KMS-11 (cell line): ENCODE data around the gene CSK.

ENCODE experiments used
- H2AFZ ChIP-seq: fragments of 200-600 bp; sonication (generic); 2 replicates; pipeline ENCODE4 v1.6.1; 2016; ENCODE audit warnings: antibody characterized with exemption, mixed run types, low read depth
- H3K27ac ChIP-seq: fragments of 200-600 bp; sonication (generic); 2 replicates; pipeline ENCODE4 v1.6.1; 2016; ENCODE audit warnings: mild to moderate bottlenecking, mixed run types
- H3K27me3 ChIP-seq: fragments of 200-600 bp; sonication (generic); 2 replicates; pipeline ENCODE4 v1.6.1; 2017; ENCODE audit warnings: mild to moderate bottlenecking, low read depth, mixed run types, moderate library complexity; ENCODE audit not compliant: insufficient read depth
- H3K36me3 ChIP-seq: fragments of 200-600 bp; sonication (generic); 2 replicates; pipeline ENCODE4 v1.6.1; 2017; ENCODE audit warnings: mild to moderate bottlenecking, mixed run types; ENCODE audit not compliant: insufficient read depth
- H3K4me1 ChIP-seq: fragments of 200-600 bp; sonication (generic); 2 replicates; pipeline ENCODE4 v1.6.1; 2016; ENCODE audit warnings: mild to moderate bottlenecking, low read depth, mixed run types; ENCODE audit not compliant: poor library complexity, severe bottlenecking
- H3K4me2 ChIP-seq: fragments of 200-600 bp; sonication (generic); 2 replicates; pipeline ENCODE4 v1.7.0; 2016; ENCODE audit warnings: mild to moderate bottlenecking, mixed run types
- H3K4me3 ChIP-seq: fragments of 200-600 bp; sonication (generic); IDR thresholded peaks from 2 replicates; pipeline ENCODE4 v1.6.1; 2017; ENCODE audit warnings: low read depth, low read length, mixed read lengths; ENCODE audit not compliant: insufficient read depth
- H3K79me2 ChIP-seq: fragments of 200-600 bp; sonication (generic); 2 replicates; pipeline ENCODE4 v1.6.1; 2016; ENCODE audit warnings: low read depth, mixed run types; ENCODE audit not compliant: insufficient read depth
- H3K9ac ChIP-seq: fragments of 200-600 bp; sonication (generic); 2 replicates; pipeline ENCODE4 v1.6.1; 2016; ENCODE audit warnings: mild to moderate bottlenecking, mixed run types
- H4K20me1 ChIP-seq: fragments of 200-600 bp; sonication (generic); 2 replicates; pipeline ENCODE4 v1.6.1; 2016; ENCODE audit warnings: mild to moderate bottlenecking, mixed run types; ENCODE audit not compliant: insufficient read depth
- TF ChIP-seq, protein P1 (sequence below): fragments of 200-600 bp; sonication (generic); conservative IDR thresholded peaks from 2 replicates; pipeline ENCODE4 v1.6.1; 2017; ENCODE audit warnings: low read depth, mild to moderate bottlenecking, antibody characterized with exemption, low read length, moderate library complexity, mixed read lengths

The CSK gene

DNA sequence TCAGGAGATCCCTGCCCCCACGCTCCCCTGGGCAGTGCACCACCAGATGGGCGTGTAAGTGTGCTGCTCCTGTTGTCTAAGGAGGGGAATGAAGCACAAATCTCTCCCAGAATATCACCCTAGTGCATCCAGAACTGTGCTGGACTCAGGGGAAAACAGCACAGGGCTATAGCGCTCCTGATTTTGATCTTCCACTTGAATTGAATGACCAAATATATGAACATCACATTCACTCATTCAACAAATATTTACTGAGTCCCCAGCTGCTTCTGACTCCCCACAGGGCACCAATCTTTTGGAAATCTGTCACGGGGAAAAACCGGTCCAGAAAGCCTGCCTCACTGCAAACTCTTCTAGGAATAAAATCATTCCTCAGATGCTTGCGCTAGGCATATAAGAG is 47.0 kb downstream of the CSK start:
- no peaks in the 10 kb centered on the region for H4K20me1 ChIP-seq
- no peaks in the 10 kb centered on the region for H3K4me1 ChIP-seq
- H3K4me3 ChIP-seq = no peak overlapping the region
- no peak overlapping the region for H3K4me2 ChIP-seq
- H3K27ac ChIP-seq = no peak overlapping the region
- no peaks in the 10 kb centered on the region for H3K36me3 ChIP-seq
- no peaks in the 10 kb centered on the region for H3K79me2 ChIP-seq
- H2AFZ ChIP-seq = no peak overlapping the region
- H3K9ac ChIP-seq = no peak overlapping the region
- H3K27me3 ChIP-seq = peaks cover 57% of the 10 kb centered on the region
- TF ChIP-seq, protein P1, sequence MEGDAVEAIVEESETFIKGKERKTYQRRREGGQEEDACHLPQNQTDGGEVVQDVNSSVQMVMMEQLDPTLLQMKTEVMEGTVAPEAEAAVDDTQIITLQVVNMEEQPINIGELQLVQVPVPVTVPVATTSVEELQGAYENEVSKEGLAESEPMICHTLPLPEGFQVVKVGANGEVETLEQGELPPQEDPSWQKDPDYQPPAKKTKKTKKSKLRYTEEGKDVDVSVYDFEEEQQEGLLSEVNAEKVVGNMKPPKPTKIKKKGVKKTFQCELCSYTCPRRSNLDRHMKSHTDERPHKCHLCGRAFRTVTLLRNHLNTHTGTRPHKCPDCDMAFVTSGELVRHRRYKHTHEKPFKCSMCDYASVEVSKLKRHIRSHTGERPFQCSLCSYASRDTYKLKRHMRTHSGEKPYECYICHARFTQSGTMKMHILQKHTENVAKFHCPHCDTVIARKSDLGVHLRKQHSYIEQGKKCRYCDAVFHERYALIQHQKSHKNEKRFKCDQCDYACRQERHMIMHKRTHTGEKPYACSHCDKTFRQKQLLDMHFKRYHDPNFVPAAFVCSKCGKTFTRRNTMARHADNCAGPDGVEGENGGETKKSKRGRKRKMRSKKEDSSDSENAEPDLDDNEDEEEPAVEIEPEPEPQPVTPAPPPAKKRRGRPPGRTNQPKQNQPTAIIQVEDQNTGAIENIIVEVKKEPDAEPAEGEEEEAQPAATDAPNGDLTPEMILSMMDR = no peak

DNA sequence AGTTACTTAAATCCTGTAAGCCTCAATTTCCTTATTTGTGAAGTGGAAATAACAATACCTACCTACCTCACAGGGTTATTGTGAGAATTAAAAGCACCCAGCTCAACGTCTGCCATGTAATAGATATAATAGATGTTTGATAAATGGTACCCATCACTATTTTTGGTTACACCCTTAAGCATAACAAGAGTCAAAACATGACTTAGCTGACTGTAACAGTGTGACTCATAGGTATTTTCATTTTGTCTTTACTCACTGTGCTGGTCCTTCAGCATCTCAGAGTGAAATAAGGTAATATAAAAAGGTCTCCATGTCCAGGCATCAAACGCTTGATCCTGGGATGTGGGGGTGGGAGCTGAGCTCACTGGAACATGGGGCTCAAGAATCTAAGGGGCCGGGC is 47.6 kb downstream of the CSK start:
- TF ChIP-seq, protein P1 = no peak
- Histone ChIP-seq H3K27ac (no peak overlapping the region), H3K4me3 (no peak overlapping the region), H3K4me2 (no peak overlapping the region), H2AFZ (no peak overlapping the region), H3K9ac (no peak overlapping the region), H3K79me2 (no peaks in the 10 kb centered on the region), H4K20me1 (no peaks in the 10 kb centered on the region), H3K27me3 (peaks cover 50% of the 10 kb centered on the region), H3K36me3 (no peaks in the 10 kb centered on the region), H3K4me1 (no peaks in the 10 kb centered on the region)

DNA sequence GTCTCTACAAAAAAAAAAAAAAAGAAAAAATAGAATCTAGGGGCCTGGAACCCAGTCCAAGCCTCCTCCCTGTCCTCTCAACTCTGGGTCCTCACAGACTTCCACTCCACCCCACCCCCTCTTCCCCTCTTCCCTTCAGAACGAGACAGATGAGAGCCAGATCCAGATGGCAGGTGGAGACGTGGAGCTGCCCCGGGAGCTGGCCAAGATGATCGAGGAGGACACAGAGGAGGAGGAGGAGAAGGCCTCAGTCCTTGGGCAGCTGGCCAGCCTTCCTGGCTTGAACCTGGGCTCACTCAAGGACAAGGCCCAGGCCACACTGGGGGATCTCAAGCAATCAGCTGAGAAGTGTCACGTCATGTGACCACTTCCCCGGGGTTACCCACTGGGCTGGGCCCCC is 48.1 kb downstream of the CSK start:
- Histone ChIP-seq H3K4me1 (no peaks in the 10 kb centered on the region), H3K79me2 (no peaks in the 10 kb centered on the region), H2AFZ (no peak overlapping the region), H3K9ac (no peak overlapping the region), H3K36me3 (no peaks in the 10 kb centered on the region), H3K27me3 (peaks cover 45% of the 10 kb centered on the region), H3K27ac (no peak overlapping the region), H4K20me1 (no peaks in the 10 kb centered on the region), H3K4me3 (no peak overlapping the region), H3K4me2 (no peak overlapping the region)
- TF ChIP-seq, protein P1 = no peak

DNA sequence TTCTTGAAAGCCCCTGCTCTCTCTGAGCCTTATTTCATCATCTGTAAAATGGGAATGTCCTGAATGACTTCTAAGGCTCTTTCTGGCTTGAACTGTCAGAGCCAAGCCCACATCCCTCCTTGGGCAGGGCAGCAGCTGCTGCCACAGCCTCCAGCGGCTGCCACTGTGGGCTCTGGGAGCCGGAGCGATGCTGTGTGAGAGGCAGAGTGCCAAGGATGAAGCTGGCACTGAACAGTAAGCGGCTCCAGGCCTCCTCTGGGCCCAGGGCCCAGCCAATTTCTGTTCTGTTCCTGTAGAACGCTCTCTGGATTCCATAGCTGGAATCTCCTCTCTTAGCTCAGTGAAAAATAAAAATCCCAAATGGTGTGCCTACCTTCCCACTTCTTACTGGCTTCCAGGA is 49.0 kb downstream of the CSK start:
- Histone ChIP-seq H3K4me1 (no peaks in the 10 kb centered on the region), H3K9ac (no peak overlapping the region), H3K27ac (no peak overlapping the region), H3K4me2 (no peak overlapping the region), H2AFZ (no peak overlapping the region), H3K4me3 (no peak overlapping the region), H3K79me2 (no peaks in the 10 kb centered on the region), H3K27me3 (peaks cover 37% of the 10 kb centered on the region), H4K20me1 (no peaks in the 10 kb centered on the region), H3K36me3 (no peaks in the 10 kb centered on the region)
- TF ChIP-seq, protein P1 = no peak
